ENCODE results near the gene LBX1.

The LBX1 gene

GRCh38 chr10:101224910-101225823, 4.1 kb downstream of the LBX1 start:
- peak in 1 of 3 donors; percentile 53 for DNase-seq

- DNase-seq = no peak
Measured at GRCh38 chr10:101224060-101224909, 5.0 kb downstream of the LBX1 start.

DNA sequence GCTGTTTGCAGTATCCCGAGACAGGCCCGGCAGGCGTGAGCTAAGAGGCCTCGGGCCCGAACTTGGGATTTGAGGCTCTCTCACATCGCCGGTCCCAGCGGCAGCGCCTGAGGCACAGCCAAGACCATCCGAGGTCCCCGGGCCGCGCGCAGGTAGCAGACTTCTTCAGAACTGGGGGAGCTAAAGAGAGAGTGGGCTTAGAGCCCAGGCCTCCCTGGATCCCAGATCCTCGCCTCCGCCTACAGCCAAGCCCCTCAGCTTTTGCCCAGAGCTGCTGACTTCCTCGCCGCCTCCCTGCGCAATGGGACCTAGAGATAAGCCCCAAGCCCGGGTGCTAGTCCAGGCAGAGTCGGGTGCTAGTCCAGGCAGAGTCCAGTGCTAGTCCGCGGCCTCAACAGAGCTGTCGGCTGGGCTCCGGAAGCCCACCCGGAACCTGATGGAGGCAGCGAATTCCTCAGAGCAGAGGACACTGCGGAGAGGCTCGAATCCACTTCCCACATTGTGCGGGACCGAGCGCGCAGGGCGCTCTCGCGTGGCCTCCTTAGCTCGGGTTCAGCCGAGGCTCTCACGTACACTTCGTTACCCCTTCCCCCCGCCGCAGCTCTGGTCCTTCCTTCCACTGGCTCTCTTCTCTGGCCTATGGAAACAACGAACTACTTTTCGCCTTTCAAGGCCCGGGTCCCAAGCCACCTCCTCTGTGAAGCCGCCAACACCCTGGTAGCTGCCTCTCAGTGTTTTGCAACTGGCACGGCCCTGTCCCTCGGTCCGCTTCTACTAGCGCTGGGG, 5.8 kb downstream of the LBX1 start:
- DNase-seq = no peak

GRCh38 chr10:101222683-101223273, 6.5 kb downstream of the LBX1 start:
- peak; percentile 59 to 84 (median 71) for DNase-seq

GRCh38 chr10:101221963-101222531, 7.2 kb downstream of the LBX1 start:
- no peak for DNase-seq

- DNase-seq = no peak
Measured at GRCh38 chr10:101221549-101221948, 7.7 kb downstream of the LBX1 start.

DNA sequence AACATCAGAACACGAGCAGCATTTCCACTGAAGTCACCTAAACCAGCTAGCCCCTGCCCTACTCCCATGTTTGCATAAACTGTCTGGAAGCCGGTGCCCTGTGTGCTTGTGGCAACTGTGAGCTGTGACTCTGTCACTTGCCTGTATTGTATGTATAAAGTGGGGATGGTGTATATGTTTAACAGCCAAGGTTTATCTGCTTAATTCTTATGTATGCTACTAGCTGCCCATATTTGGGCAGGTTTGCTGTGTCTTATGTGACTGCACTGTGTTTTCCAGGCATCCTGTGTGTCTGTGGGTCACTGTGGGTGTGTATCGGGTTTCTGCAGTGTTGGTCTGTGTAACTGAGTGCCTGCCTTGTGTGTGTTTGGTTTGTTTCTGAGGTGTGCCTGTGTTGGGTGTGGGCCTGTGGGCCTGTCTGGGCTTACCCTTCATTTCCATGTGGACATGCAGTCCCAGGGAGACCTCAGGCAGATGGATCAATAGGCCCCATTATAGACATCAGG, 9.3 kb downstream of the LBX1 start:
- no peak for DNase-seq

GRCh38 chr10:101219139-101219945, 9.9 kb downstream of the LBX1 start:
- no peak for DNase-seq

GRCh38 chr10:101218351-101219138, 10.7 kb downstream of the LBX1 start:
- DNase-seq = no peak

GRCh38 chr10:101217450-101218281, 11.6 kb downstream of the LBX1 start:
- peak; percentile 35 to 71 (median 55) for DNase-seq

DNA sequence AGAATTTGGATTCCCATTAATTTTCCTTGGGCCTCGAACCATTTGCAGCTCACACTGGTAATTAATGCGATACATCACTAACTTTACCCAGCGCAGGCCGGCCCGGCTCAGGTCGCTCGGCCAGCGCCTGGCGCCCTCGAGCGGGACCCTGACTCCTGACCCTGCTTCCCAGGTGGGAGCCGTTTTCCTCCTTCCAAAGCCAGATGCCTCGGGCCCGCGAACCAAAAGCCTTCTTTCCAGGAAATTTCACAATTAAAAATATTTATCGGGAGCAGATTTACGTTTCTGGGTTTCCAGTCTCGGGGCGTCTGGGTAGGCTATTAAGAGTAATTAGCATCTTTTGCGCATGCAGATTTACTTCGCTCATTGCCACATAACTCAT, 12.2 kb downstream of the LBX1 start:
- DNase-seq = no peak

DNA sequence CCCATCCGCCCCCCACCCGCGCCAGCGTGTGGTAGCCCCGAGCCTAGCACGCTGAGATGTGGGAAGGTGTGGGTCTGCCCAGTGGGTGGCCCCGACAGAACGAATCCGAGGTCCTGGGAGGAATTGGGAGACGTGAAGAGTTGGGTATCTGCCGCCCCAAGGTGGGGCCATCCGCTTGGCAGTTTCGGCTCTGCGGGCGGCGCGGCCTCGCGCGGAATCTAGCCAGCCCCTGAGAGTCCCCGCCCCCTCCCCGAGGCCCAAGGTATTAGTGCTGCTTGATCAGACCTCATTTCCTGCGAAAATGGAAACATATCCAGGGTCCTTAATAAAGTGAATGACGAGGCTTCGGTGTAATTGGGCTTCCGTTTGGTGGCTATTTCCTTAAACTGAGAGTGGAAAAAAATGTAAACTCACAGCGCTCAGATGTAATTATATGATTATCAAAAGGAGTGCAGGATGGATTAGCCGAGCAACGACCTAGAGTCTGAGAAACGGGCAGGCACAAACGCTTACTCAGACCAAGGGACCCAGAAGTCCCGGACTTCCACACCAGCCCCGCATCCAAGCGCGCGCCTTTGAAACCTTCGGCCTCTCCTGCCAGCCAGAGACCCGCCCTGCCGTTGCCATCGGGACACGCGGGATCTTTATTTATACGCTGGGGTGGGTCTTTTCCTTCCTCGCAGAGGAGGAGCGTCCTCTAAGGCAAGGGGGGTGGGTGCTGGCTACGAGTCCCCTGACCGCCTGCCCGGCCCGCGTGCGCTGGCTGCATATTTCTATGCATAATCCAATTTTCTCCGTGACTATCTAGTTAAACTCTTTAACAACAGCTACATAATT, 12.8 kb downstream of the LBX1 start:
- DNase-seq = no peak

- no peak for DNase-seq
Measured at GRCh38 chr10:101215397-101216206, 13.7 kb downstream of the LBX1 start.

- DNase-seq = peak; percentile 54 to 81 (median 65)
Measured at GRCh38 chr10:101214446-101215396, 14.5 kb downstream of the LBX1 start.

- no peak for DNase-seq
Measured at GRCh38 chr10:101208543-101208942, 20.7 kb downstream of the LBX1 start.

DNA sequence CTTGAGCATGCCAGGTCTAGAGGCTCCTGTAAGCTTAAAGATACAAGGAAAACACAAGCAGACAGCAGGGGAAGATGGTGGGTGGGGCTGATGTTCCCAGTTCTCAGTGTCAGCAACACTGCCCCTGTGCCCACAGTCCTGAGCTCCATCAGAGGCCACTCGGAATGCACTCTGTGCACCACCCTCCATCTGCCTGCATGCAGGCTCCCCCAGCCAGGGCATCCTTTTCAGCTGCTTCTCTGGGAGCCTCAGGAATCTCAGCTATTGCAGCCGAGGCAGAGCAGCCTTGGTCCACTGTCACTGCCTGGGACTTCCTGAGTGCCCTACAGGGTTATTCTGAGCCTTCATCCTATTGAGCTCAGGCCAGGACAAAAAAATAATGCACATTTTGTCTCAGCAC, 22.2 kb downstream of the LBX1 start:
- no peak for DNase-seq
